GM18909 (cell line): ENCODE data around the gene MAP3K9.
"Not testable (repeated sequence)": the region's sequence is repeated elsewhere in the genome, so short reads cannot be mapped to it uniquely, and the experiment has no call there.

ENCODE experiments used
- ATAC-seq: cut with Tn5 transposase; IDR thresholded peaks from one replicate; pipeline ENCODE4 v1.9.1; 2021; ENCODE audit warnings: mild to moderate bottlenecking; ENCODE audit not compliant: unreplicated experiment, poor library complexity

The MAP3K9 gene

GRCh38 chr14:70809225-70810219 is at the start of gene MAP3K9:
TSS of gene MAP3K9 (minus strand) at chr14:70809513. CDS start at chr14:70809171, 342 bp downstream.
- peak; percentile 90 for ATAC-seq

- ATAC-seq: no peak
These were observed 49.3 kb upstream of the MAP3K9 start for GRCh38 chr14:70858641-70859040.

DNA sequence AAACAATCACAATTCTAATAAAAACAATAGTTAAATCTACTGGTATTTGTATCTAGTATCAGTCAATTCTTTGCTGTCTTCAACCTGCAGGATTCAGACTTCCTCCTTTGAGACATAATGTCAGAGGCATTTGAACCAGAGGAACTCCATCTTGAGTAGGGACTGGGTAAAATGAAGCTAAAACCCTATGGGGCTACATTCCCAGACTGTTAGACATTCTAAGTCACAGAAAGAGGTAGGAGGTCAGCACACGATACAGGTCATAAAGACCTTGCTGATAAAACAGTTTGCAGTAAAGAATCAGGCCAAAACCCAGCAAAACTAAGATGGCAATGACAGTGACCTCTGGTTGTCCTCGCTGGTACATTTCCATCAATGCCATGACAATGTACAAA is 48.2 kb upstream of the MAP3K9 start:
- no peak for ATAC-seq

GRCh38 chr14:70856851-70857495 is 47.7 kb upstream of the MAP3K9 start:
- ATAC-seq: no peak

GRCh38 chr14:70855486-70855885 is 46.2 kb upstream of the MAP3K9 start:
- no peak for ATAC-seq

DNA sequence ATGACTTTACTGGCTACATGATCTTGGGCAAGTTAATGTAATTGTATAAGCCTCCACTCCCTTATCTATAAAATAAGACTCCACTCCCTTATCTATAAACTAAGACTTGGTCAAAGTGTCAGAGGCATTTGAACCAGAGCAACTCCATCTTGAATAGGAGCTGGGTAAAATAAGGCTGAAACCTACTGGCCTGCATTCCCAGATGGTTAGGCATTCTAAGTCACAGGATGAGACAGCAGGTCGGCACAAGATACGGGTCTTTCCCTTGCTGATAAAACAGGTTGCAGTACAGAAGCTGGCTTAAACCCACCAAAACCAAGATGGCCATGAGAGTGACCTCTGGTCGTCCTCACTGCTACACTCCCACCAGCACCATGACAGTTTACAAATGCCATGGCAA is 44.3 kb upstream of the MAP3K9 start:
- not testable (repeated sequence) for ATAC-seq

- no peak for ATAC-seq
These were observed 38.2 kb upstream of the MAP3K9 start for GRCh38 chr14:70847406-70848090.

DNA sequence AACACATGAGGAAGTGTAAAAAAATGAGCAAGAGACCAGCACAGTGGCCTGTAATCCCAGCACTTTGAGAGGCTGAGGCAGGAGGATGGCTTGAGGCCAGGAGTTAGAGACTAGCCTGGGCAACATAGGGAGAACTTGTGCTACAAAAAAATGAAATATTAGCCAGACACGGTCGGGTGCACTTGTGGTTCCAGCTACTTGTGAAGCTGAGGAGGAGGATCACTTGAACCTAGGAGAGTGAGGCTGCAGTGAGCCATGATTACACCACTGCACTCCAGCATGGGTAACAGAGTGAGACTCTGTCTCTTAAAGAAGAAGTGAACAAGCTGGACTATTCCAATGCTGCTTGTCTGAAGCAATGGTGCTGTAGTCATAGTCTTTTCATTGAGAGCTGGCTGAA is 36.3 kb upstream of the MAP3K9 start:
- no peak for ATAC-seq

DNA sequence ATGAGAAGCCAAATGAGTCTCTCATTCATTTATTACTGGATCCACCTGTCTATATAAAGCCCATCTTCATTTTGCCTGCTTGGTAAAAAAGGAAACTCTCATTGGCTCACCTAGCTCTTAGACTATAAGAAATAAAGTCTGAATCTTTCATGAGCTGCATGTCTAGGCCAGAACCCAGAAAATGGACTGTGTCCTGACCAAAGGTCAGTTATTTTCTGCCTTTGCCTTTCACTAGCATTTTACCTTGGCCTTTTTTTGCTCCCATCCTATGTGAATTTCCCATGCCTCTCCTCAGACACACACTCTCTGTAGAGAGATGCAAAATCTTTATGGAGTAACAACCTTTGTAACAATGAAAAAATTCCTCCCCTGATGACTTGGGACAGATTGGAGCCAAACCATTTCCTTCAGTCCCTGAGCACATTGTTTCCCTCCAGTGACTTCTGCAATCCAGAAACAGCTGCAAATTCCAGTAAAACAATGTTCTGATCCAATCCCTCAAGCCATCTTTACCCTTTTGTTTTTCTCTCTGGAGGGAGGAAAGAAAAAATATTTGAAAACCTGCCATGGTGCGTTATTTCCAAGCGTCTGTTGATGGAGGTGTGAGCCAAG is 33.6 kb upstream of the MAP3K9 start:
- no peak for ATAC-seq

- no peak for ATAC-seq
These were observed 28.8 kb upstream of the MAP3K9 start for GRCh38 chr14:70838076-70838475.

DNA sequence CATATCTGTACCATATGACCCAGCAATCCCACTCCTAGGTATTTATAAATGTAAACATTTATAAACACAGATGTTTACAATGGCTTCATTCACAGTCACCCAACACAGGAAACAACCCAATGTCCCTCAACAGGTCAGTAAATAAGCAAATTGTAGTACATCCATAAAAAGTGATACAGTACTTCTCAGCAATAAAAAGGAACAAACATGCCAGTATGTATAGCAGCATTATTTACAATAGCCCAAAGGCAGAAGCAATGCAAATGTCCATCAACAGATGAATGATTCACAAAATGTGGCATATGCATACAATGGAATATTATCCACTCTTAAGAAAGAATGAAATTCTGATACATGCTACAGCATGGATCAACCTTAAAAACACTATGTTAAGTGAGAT is 27.6 kb upstream of the MAP3K9 start:
- ATAC-seq: no peak

- ATAC-seq: no peak
These were observed 24.6 kb upstream of the MAP3K9 start for GRCh38 chr14:70833884-70834283.

DNA sequence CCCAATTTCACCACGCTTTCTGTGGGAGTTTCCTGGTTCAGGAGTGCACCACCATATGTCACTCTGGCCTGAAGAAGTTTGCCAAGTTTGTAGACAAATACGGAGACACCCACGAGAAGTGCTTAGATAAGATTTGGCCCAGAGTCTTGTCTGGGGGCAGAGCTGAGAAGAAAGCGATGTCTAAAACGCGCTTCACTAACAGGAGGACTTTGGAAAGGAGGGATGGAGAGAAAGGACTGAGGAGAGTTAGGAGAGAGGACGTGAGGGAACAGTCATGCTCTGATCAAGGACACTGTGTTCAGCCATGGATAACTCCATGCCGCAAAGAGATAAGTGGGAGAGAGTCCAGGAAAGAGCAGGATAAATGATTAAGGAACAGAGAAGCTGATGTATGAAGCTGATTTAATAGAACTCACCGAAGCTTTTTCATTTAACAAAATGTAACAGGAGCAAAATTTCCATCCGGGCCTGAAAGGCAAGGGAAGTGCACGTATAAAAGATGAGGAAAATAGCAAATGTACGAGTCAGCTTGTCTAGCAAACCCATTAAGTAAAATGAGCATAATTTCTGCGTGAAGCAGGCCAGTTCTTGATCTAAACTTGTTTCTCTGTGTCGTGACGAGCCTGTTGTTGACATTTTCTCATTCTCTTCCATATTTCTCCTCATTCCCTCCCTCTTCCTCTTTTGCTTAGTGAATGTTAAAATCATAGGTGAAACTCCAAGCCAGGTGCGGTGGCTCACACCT is 23.4 kb upstream of the MAP3K9 start:
- ATAC-seq: no peak

GRCh38 chr14:70830998-70831781 is 21.9 kb upstream of the MAP3K9 start:
- ATAC-seq: no peak

- no peak for ATAC-seq
These were observed 18.9 kb upstream of the MAP3K9 start for GRCh38 chr14:70828188-70828587.

GRCh38 chr14:70827752-70828151 is 18.4 kb upstream of the MAP3K9 start:
- ATAC-seq: no peak

DNA sequence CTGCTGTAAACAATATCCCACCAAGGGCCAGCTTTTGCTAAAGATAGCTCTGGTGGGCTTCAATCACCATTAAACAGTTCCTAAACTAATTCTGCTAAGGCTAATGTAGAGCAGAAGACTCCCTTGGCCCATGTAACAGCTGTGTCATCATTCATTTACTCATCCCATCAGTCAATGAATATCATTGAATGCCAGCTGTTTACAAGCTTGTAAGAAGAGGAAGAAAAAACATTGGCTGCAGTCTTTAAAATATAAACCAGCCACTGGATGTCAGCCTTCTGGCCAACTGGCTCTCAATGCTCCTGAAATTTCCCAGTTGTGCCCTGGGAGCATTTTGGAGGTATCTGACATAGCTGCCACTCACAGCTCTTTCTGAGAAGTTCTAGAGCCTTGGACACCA is 18.0 kb upstream of the MAP3K9 start:
- ATAC-seq: no peak

DNA sequence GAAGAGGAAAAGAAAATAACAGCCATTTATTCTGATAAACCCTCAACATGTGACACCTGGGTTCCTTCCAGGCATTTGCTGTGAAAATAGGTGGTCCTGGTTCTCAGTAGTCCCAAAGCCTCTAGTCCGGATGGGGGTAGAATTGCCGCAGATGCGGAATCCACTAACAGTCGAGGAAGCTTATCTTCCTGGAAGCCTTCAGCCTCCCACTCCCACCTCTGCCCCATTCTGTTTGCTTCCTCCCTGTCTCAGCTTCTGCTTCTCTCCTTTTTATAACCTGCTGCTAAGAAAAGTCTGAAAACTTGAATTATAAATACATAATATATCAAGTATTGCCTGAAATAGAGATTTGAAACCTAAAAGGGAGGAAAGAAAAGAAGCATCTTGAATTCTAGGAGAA is 14.0 kb upstream of the MAP3K9 start:
- no peak for ATAC-seq

GRCh38 chr14:70822530-70823185 is 13.3 kb upstream of the MAP3K9 start:
- ATAC-seq: no peak
